CD14-positive monocyte (primary cell): ENCODE measurements around the gene ZNF263. TPM values are rescaled to one million over a fixed set of nuclear protein-coding genes. Genes with fewer than 3 reads are reported as not detected.

ENCODE experiments used
- DNase-seq, 3 donors: peaks; one replicate each; pipeline ENCODE4 v3.0.0-alpha.2; 2011 to 2022
- H2AFZ ChIP-seq: 2 replicates; pipeline ENCODE4 v1.6.0; 2012; ENCODE audit warnings: mild to moderate bottlenecking, low read depth, low read length, inconsistent platforms; ENCODE audit not compliant: insufficient read depth, poor library complexity, severe bottlenecking
- H3K27ac ChIP-seq, 2 donors: 1 replicate in 1 of 2; 2 replicates in 1 of 2; pipeline ENCODE4 v1.5.1; 2012 to 2013; ENCODE audit warnings: low read length in 2 of 2, control low read depth in 1 of 2, inconsistent platforms in 1 of 2, low read depth in 1 of 2, mild to moderate bottlenecking in 1 of 2
- H3K27me3 ChIP-seq, 2 donors: one replicate each; pipeline versions ENCODE4 v1.6.0 to v1.6.1; 2011 to 2013; ENCODE audit warnings: low read length in 2 of 2; ENCODE audit not compliant: control insufficient read depth in 2 of 2, insufficient read depth in 2 of 2
- H3K36me3 ChIP-seq, 2 donors: replicated peaks in 1 of 2; 1 replicate in 1 of 2; 2 replicates in 1 of 2; pipeline versions ENCODE4 v1.5.1 to v1.6.1; 2012 to 2013; ENCODE audit warnings: low read length in 2 of 2, control low read depth in 1 of 2, inconsistent platforms in 1 of 2, mild to moderate bottlenecking in 1 of 2; ENCODE audit not compliant: insufficient read depth in 2 of 2, control insufficient read depth in 1 of 2
- H3K4me1 ChIP-seq, 2 donors: 1 replicate in 1 of 2; 2 replicates in 1 of 2; pipeline versions ENCODE4 v1.5.1 to v1.6.1; 2012 to 2013; ENCODE audit warnings: low read length in 2 of 2, control low read depth in 1 of 2, inconsistent platforms in 1 of 2, mild to moderate bottlenecking in 1 of 2, moderate library complexity in 1 of 2; ENCODE audit not compliant: insufficient read depth in 2 of 2, control insufficient read depth in 1 of 2
- H3K4me2 ChIP-seq: replicated peaks from 2 replicates; pipeline ENCODE3; 2012; ENCODE audit warnings: low read length, moderate library complexity, mild to moderate bottlenecking; ENCODE audit not compliant: poor library complexity, severe bottlenecking; ENCODE audit errors: extremely low read depth
- H3K4me3 ChIP-seq, 3 experiments: fragments of 200-600 bp in 1 of 3; sonication (generic) in 1 of 3; replicated peaks in 1 of 3; 1 replicate in 2 of 3; 2 replicates in 1 of 3; pipeline ENCODE4 v1.5.1; 2011 to 2013; ENCODE audit warnings: low read length in 3 of 3, mild to moderate bottlenecking in 3 of 3, control low read depth in 2 of 3, low read depth in 2 of 3, inconsistent platforms in 1 of 3, moderate library complexity in 1 of 3
- H3K79me2 ChIP-seq: 2 replicates; pipeline ENCODE4 v1.6.0; 2012; ENCODE audit warnings: mild to moderate bottlenecking, control low read depth, inconsistent platforms, low read length, moderate library complexity; ENCODE audit not compliant: insufficient read depth
- H3K9ac ChIP-seq: 2 replicates; pipeline ENCODE4 v1.6.0; 2017; ENCODE audit warnings: low read length, mild to moderate bottlenecking; ENCODE audit not compliant: insufficient read depth, poor library complexity, severe bottlenecking
- H3K9me3 ChIP-seq, 2 donors: replicated peaks in 1 of 2; 1 replicate in 1 of 2; 2 replicates in 1 of 2; pipeline versions ENCODE4 v1.5.1 to v1.6.1; 2012 to 2013; ENCODE audit warnings: low read length in 2 of 2, control low read depth in 1 of 2; ENCODE audit not compliant: control insufficient read depth in 1 of 2, insufficient read depth in 1 of 2
- H4K20me1 ChIP-seq: 2 replicates; pipeline ENCODE4 v1.6.0; 2012; ENCODE audit warnings: mild to moderate bottlenecking, low read length, control low read depth, moderate library complexity; ENCODE audit not compliant: insufficient read depth
- H3K27ac Mint-ChIP-seq, 7 donors: one replicate each; pipeline ENCODE4 v1.8.0; 2020; ENCODE audit warnings: mild to moderate bottlenecking in 7 of 7, mixed read lengths in 7 of 7, moderate library complexity in 6 of 7, inconsistent platforms in 2 of 7
- H3K27me3 Mint-ChIP-seq, 3 donors: one replicate each; pipeline ENCODE4 v1.8.0; 2021 to 2022; ENCODE audit warnings: low read depth in 3 of 3, mild to moderate bottlenecking in 3 of 3, mixed read lengths in 3 of 3, moderate library complexity in 3 of 3, inconsistent platforms in 1 of 3
- H3K36me3 Mint-ChIP-seq, 2 donors: one replicate each; pipeline ENCODE4 v1.8.0; 2020; ENCODE audit warnings: mixed read lengths in 2 of 2, inconsistent platforms in 1 of 2, mild to moderate bottlenecking in 1 of 2
- H3K4me1 Mint-ChIP-seq: one replicate; pipeline ENCODE4 v1.8.0; 2020; ENCODE audit warnings: mild to moderate bottlenecking, mixed read lengths
- H3K4me3 Mint-ChIP-seq, 2 donors: one replicate each; pipeline ENCODE4 v1.8.0; 2020; ENCODE audit warnings: mild to moderate bottlenecking in 2 of 2, mixed read lengths in 2 of 2, moderate library complexity in 1 of 2
- H3K9me3 Mint-ChIP-seq, 7 donors: one replicate each; pipeline ENCODE4 v1.8.0; 2020 to 2022; ENCODE audit warnings: mixed read lengths in 7 of 7, mild to moderate bottlenecking in 6 of 7, moderate library complexity in 6 of 7, inconsistent platforms in 2 of 7
- WGBS: methylation state at CpG from one replicate; pipeline ENCODE4 v1.1.5; 2013; ENCODE audit warnings: missing lambda C conversion rate; ENCODE audit not compliant: insufficient coverage; 5-methylcytosine and 5-hydroxymethylcytosine counted together
- intact Hi-C, 2 donors: fragments of 100-400 bp; cut with micrococcal nuclease; formaldehyde crosslinking; loops; one replicate each; pipeline versions ENCODE4 v1.15.0 to v1.15.1; 2023
- polyA plus RNA-seq, 3 donors: library from polyadenylated mRNA; depleted of rRNA in 1 of 3; unstranded in 2 of 3; stranded (reverse) in 1 of 3; fragments of 300-500 nt in 2 of 3; fragments of >200 nt in 1 of 3; fragmentation: Illumina TruSeq in 2 of 3; gene quantifications; 1 replicate in 2 of 3; 2 replicates in 1 of 3; pipeline ENCODE4 v1.2.3, GENCODE V29; 2012 to 2021
- TF ChIP-seq, protein P1 (sequence below): fragments of 200-600 bp; IDR thresholded peaks from one replicate; pipeline ENCODE4 v1.8.0; 2022; ENCODE audit warnings: antibody characterized with exemption, mild to moderate bottlenecking

The ZNF263 gene
- polyA plus RNA-seq, 3 donors: 11.5 to 21.5 (median 13.1) TPM

DNA sequence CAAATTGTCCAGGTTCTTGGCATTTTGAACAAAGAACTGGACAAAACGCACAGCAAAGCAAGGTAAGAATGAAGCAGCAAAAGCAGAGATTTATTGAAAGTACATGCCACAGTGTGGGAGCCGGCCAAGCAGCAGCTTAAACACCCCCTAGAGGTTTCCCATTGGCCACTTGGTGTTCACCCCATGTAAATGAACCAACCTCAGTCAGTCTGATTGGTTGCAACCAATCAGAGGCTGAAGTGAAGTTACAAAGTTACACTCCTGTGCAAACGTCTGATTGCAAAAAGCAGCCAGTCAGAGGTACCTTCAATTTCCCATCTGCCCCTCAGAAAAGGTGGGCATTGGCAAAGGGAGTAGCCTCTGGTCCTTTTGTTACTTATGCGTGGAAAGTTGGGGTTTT lies 8.8 kb upstream of the ZNF263 start:
- no peak for DNase-seq

DNA sequence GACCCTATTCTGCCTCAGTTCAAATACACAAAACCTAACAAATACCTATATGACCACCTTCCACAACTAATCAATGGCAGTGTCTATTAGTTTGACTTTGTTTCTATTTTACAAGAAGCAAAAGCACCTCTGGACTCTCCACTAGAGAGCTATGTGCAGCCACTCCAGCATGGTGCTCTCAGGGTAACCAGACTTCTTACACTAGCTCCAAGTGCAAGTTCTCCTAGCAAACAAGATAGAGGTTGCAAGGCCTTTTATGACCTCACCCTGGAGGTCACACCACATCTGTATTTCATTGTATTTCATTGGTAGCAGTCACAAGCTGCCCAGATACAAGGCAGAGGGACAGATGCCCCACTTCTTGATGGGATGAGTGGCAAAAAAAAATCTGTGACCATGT lies 8.3 kb upstream of the ZNF263 start:
- Mint-ChIP-seq H3K36me3 (peaks cover 0 to 4% of the 10 kb centered on the region in 2 donors), H3K27ac (no peak overlapping the region), H3K4me1 (no peaks in the 10 kb centered on the region), H3K27me3 (peaks cover 18 to 30% (median 23%) of the 10 kb centered on the region in 3 donors), H3K4me3 (peak overlapping the region in 1 of 2 donors; percentile 46), H3K9me3 (peaks cover 5 to 42% (median 23%) of the 10 kb centered on the region in 7 donors)
- H3K9me3 ChIP-seq: peaks cover 6 to 19% of the 10 kb centered on the region in 2 donors
- peaks cover 3 to 20% of the 10 kb centered on the region in 2 donors for H3K27me3 ChIP-seq
- intact Hi-C loops: loop anchor here in 1 of 2 donors (5.0 kb wide), 1 partner anchor 42 kb away; no protein-coding TSS in a partner anchor
- peaks cover 15% of the 10 kb centered on the region for H4K20me1 ChIP-seq
- no peak overlapping the region for H2AFZ ChIP-seq
- TF ChIP-seq, protein P1, sequence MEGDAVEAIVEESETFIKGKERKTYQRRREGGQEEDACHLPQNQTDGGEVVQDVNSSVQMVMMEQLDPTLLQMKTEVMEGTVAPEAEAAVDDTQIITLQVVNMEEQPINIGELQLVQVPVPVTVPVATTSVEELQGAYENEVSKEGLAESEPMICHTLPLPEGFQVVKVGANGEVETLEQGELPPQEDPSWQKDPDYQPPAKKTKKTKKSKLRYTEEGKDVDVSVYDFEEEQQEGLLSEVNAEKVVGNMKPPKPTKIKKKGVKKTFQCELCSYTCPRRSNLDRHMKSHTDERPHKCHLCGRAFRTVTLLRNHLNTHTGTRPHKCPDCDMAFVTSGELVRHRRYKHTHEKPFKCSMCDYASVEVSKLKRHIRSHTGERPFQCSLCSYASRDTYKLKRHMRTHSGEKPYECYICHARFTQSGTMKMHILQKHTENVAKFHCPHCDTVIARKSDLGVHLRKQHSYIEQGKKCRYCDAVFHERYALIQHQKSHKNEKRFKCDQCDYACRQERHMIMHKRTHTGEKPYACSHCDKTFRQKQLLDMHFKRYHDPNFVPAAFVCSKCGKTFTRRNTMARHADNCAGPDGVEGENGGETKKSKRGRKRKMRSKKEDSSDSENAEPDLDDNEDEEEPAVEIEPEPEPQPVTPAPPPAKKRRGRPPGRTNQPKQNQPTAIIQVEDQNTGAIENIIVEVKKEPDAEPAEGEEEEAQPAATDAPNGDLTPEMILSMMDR: no peak
- no peaks in the 10 kb centered on the region for H3K4me1 ChIP-seq
- no peak overlapping the region for H3K9ac ChIP-seq
- DNase-seq: no peak
- H3K36me3 ChIP-seq: no peaks in the 10 kb centered on the region
- H3K4me2 ChIP-seq: no peak overlapping the region
- H3K4me3 ChIP-seq: no peak overlapping the region
- H3K79me2 ChIP-seq: no peaks in the 10 kb centered on the region
- H3K27ac ChIP-seq: no peak overlapping the region

More for the DNA sequence above, 8.8 kb upstream of the ZNF263 start:
- TF ChIP-seq, protein P1: no peak
- Histone ChIP-seq H3K27me3 (peaks cover 3 to 20% of the 10 kb centered on the region in 2 donors), H4K20me1 (peaks cover 17% of the 10 kb centered on the region), H3K36me3 (no peaks in the 10 kb centered on the region), H3K27ac (no peak overlapping the region), H3K4me2 (no peak overlapping the region), H3K9ac (no peak overlapping the region), H2AFZ (no peak overlapping the region), H3K9me3 (peaks cover 6 to 19% of the 10 kb centered on the region in 2 donors), H3K4me1 (no peaks in the 10 kb centered on the region), H3K4me3 (no peak overlapping the region), H3K79me2 (peaks cover 2% of the 10 kb centered on the region)
- no peaks in the 10 kb centered on the region for H3K4me1 Mint-ChIP-seq
- intact Hi-C loops: no loop called here
- no peak overlapping the region for H3K4me3 Mint-ChIP-seq
- no peak overlapping the region for H3K27ac Mint-ChIP-seq
- peaks cover 0 to 9% of the 10 kb centered on the region in 2 donors for H3K36me3 Mint-ChIP-seq
- H3K27me3 Mint-ChIP-seq: peaks cover 20 to 30% (median 23%) of the 10 kb centered on the region in 3 donors
- 88% methylated on average over 2 of the region's 4 CpGs for WGBS
- peaks cover 5 to 46% (median 25%) of the 10 kb centered on the region in 7 donors for H3K9me3 Mint-ChIP-seq
